Measurements from ENCODE around the gene GPRC5C. TPM values are rescaled to one million over a fixed set of nuclear protein-coding genes. Genes with fewer than 3 reads are reported as not detected.

The GPRC5C gene
- total RNA-seq, 4 donors from 2014 or later = 11.3 to 27.2 (median 14.3) TPM

DNA sequence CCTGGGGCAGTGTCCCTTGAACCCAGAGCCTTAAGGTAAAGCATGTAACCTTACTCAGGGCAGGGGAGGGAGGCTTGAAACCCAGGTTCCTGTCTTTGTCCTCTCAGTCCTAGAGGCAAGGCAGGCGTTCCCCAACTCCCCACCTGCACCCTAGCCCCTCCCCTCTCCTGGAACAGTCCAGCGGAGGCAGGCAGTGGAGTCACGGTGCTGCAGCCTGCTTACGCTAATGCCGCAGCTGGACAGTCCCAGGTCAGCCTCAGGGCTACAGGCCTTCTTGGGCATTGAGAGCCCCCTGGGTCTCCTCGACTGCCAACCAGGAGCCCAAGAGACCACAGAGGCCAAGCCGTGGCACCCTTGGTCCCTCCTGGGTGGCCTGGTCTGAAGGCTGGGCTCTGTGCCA is 27.7 kb downstream of the GPRC5C start:
- TF ChIP-seq POLR2A (IDR thresholded peaks at IDR 0.05) = no peak
- no peak for TF ChIP-seq EP300 (IDR thresholded peaks at IDR 0.05)
- TF ChIP-seq, protein P1, sequence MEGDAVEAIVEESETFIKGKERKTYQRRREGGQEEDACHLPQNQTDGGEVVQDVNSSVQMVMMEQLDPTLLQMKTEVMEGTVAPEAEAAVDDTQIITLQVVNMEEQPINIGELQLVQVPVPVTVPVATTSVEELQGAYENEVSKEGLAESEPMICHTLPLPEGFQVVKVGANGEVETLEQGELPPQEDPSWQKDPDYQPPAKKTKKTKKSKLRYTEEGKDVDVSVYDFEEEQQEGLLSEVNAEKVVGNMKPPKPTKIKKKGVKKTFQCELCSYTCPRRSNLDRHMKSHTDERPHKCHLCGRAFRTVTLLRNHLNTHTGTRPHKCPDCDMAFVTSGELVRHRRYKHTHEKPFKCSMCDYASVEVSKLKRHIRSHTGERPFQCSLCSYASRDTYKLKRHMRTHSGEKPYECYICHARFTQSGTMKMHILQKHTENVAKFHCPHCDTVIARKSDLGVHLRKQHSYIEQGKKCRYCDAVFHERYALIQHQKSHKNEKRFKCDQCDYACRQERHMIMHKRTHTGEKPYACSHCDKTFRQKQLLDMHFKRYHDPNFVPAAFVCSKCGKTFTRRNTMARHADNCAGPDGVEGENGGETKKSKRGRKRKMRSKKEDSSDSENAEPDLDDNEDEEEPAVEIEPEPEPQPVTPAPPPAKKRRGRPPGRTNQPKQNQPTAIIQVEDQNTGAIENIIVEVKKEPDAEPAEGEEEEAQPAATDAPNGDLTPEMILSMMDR (IDR thresholded peaks at IDR 0.05) = no peak
- TF ChIP-seq POLR2AphosphoS5 (IDR thresholded peaks at IDR 0.05) = no peak

DNA sequence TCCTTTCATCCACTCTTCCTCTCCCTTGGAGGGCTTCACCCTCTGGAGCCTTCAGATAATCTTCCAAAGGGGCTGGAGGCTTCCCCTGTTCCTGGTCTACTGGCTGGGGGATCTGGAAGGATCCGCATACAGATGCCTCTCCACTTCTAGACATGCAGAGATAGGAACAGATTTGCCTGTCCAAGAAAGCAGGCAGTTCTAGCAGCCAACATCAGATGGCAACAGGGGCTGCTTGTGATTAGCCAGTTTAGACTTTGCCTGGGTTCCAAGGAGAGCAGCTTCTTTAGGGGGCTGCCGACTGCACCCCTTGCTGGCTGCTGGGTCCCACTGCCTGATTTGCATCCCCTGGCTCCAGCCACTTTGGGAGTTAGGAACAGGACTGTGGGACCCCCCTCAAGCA is 28.4 kb downstream of the GPRC5C start:
- no peak overlapping the region for H3K4me3 ChIP-seq
- H3K4me1 ChIP-seq = peaks cover 0 to 16% (median 0%) of the 10 kb centered on the region in 3 donors
- H3K27ac ChIP-seq = no peak overlapping the region
- ATAC-seq = no peak
- peaks cover 15% of the 10 kb centered on the region for H3K27me3 ChIP-seq
- no peak for TF ChIP-seq POLR2A (IDR thresholded peaks at IDR 0.05)
- no peak for TF ChIP-seq EP300 (IDR thresholded peaks at IDR 0.05)
- no peak for TF ChIP-seq POLR2AphosphoS5 (IDR thresholded peaks at IDR 0.05)
- TF ChIP-seq, protein P1 (IDR thresholded peaks at IDR 0.05) = no peak
- H3K36me3 ChIP-seq = no peaks in the 10 kb centered on the region
- 83% methylated on average over 1 of the region's 2 CpGs; no CpG with 5 or more reads in 1 of the 2 donors for WGBS, 2 donors (ENCODE audit: low coverage in 1 of 2)
- no peaks in the 10 kb centered on the region for H3K9me3 ChIP-seq

More for the DNA sequence above, 27.7 kb downstream of the GPRC5C start:
- Histone ChIP-seq H3K27ac (no peak overlapping the region), H3K4me3 (no peak overlapping the region), H3K9me3 (no peaks in the 10 kb centered on the region), H3K36me3 (no peaks in the 10 kb centered on the region), H3K4me1 (peaks cover 0 to 22% (median 4%) of the 10 kb centered on the region in 3 donors), H3K27me3 (peaks cover 15% of the 10 kb centered on the region)
- 47 to 66% methylated on average over 2 to 4 of the region's 7 CpGs for WGBS, 2 donors (ENCODE audit: low coverage in 1 of 2)
- ATAC-seq = no peak

DNA sequence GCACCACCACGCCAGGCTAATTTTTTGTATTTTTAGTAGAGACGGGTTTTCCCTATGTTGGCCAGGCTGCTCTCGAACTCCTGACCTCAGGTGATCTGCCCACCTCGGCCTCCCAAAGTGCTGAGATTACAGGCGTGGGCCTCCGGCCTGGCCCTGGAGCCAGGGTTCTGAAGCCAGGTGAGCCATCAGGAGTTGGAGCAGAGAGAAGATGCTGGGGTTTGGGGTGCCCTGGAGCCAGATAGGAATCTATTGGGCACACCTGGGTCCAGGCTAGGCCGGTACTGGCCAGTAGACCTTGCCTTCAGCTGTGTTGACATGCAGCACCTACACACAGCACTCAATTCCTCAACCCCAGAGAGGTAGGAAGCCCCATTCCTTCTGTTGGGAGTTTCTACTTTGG is 29.1 kb downstream of the GPRC5C start:
- 90 to 100% methylated on average over 2 to 3 of the region's 7 CpGs for WGBS, 2 donors (ENCODE audit: low coverage in 1 of 2)
- peaks cover 21% of the 10 kb centered on the region for H3K27me3 ChIP-seq
- H3K27ac ChIP-seq = no peak overlapping the region
- no peak for ATAC-seq
- TF ChIP-seq POLR2AphosphoS5 (IDR thresholded peaks at IDR 0.05) (no peak), POLR2A (IDR thresholded peaks at IDR 0.05) (no peak), EP300 (IDR thresholded peaks at IDR 0.05) (no peak)
- TF ChIP-seq, protein P1 (IDR thresholded peaks at IDR 0.05) = no peak
- H3K9me3 ChIP-seq = no peaks in the 10 kb centered on the region
- peaks cover 0 to 14% (median 0%) of the 10 kb centered on the region in 3 donors for H3K4me1 ChIP-seq
- no peaks in the 10 kb centered on the region for H3K36me3 ChIP-seq
- no peak overlapping the region for H3K4me3 ChIP-seq

DNA sequence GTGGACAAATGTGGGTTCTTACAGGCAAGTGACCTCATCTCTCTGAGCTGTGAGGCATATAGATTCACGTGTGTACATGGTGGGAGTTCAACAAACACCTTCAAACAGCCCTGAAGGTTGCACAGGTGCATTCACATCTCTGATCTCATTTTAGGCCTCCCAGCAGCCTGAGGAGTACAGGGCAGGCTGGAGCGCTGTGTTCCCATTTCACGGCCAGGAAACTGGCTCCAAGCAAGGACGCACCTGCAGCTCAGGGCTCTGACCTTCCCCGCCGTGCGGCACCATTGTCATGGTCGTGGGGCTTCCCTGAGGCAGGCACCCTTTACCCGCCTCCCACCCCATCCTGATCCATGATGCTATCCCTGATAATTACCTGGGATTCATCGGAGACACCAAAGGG is 29.7 kb downstream of the GPRC5C start:
- peaks cover 27% of the 10 kb centered on the region for H3K27me3 ChIP-seq
- H3K27ac ChIP-seq = no peak overlapping the region
- peaks cover 0 to 17% (median 0%) of the 10 kb centered on the region in 3 donors for H3K4me1 ChIP-seq
- no peaks in the 10 kb centered on the region for H3K36me3 ChIP-seq
- no peak overlapping the region for H3K4me3 ChIP-seq
- H3K9me3 ChIP-seq = no peaks in the 10 kb centered on the region
- 69 to 100% methylated on average over 1 of the region's 10 CpGs for WGBS, 2 donors (ENCODE audit: low coverage in 1 of 2)
- no peak for TF ChIP-seq POLR2A (IDR thresholded peaks at IDR 0.05)
- TF ChIP-seq EP300 (IDR thresholded peaks at IDR 0.05) = no peak
- TF ChIP-seq POLR2AphosphoS5 (IDR thresholded peaks at IDR 0.05) = no peak
- TF ChIP-seq, protein P1 (IDR thresholded peaks at IDR 0.05) = no peak
- no peak for ATAC-seq

DNA sequence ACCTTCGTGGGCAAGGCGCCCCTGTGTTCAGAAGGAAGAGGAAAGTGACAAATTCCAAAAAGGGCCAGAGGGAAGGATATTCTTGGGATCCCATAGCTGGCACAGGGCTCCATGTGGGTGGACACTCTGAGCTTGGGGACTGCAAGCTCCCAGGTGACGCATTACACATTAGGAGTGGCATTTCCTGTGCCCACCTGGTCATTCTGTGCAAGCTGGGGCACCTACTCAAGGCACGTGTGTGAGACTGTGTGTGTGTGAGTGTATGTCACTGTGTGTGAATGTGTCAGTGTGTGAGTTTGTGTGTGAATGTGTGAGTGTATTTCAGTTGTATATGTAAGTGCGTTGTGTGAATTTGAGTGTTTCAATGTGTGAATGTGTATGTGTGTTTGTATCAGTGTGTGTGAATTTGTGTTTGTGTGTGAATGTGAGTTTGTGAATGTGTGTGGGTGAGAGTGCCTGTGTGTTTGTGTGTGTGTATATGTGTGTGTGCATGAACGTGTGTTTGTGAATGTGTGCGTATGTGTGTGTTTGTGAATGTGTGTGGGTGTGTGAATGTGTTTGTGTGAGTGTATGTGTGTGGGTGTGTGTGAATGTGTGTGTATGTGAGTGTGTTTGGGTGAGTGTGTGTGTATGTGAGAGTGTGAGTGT is 33.0 kb downstream of the GPRC5C start:
- ATAC-seq = no peak
- TF ChIP-seq EP300 (IDR thresholded peaks at IDR 0.05) (no peak), POLR2AphosphoS5 (IDR thresholded peaks at IDR 0.05) (no peak), POLR2A (IDR thresholded peaks at IDR 0.05) (no peak)
- TF ChIP-seq, protein P1 (IDR thresholded peaks at IDR 0.05) = no peak
- Histone ChIP-seq H3K27me3 (peaks cover 51% of the 10 kb centered on the region), H3K36me3 (no peaks in the 10 kb centered on the region), H3K4me3 (no peak overlapping the region), H3K4me1 (peaks cover 0 to 5% (median 0%) of the 10 kb centered on the region in 3 donors), H3K9me3 (no peaks in the 10 kb centered on the region), H3K27ac (no peak overlapping the region)
- WGBS, 2 donors (ENCODE audit: low coverage in 1 of 2) = 94 to 95% methylated on average over 3 of the region's 7 CpGs
